SW 1271 (cell line): ENCODE data around the gene TIMM21.

Experiments used
- DNase-seq, 2 experiments: peaks; one replicate each; lab custom pipeline; 2025; lab: John Stamatoyannopoulos, UW

The TIMM21 gene

GRCh38 chr18:74191577-74191976 lies 43.3 kb downstream of the TIMM21 start:
- DNase-seq: no peak

DNA sequence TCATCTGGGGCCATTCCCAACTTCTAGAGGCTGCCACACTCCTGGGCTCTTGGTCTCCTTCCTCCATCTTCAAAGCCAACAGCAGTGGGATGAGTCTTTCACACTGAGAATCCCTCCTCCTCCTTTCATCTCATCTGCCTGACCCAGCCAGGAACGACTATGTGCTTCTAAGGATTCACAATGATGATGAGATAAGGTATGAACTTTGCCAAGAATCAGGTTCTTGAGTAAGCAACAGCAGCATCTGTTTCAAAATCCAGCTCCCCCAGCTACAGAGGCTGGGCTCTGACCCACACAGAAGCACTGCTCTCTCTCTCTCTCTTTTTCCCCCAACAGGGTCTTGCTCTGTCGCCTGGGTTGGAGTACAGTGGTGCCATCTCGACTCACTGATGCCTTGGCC lies 46.4 kb downstream of the TIMM21 start:
- no peak for DNase-seq

DNA sequence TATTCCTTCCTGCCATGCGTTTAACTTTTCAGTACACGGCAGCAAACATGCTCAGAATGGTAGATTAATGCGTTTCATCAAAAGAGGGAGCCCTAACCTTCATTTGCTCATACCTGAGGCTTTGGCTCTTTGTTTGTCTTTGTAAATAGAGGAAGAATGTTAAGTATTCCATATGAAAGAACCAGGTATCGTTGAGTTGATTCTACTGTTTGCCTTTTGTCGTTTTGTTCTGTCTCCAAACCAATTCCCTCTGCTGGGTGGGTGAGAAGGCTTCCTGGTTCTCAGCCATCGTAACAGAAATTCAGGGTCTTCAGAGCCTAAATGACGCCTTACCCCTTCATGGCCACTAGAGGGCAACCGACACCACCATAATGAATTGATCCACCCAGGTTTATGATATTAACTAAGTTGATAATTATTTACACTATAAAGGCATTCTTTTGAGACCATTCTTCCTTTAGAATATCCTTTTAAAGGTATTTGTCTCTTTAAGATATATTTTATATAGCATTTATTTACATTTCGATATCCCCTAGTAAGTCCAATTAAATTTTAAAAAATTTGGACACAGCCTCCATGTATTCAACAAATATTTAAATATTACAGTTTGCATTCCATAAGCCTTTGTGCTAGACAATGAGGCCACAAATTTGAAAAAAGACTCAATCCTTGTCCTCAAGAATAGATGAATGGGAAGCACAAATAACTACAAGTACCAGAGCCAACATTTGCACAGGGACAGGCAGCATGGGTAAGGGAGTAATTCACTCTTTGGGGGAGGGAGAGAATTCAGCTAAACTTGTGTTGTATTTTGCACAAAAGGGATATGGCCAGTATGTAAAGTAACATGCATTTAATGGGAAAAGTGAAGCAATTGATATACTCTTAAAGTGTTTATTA lies 48.1 kb downstream of the TIMM21 start:
- DNase-seq: peak; percentile 19 to 83

DNA sequence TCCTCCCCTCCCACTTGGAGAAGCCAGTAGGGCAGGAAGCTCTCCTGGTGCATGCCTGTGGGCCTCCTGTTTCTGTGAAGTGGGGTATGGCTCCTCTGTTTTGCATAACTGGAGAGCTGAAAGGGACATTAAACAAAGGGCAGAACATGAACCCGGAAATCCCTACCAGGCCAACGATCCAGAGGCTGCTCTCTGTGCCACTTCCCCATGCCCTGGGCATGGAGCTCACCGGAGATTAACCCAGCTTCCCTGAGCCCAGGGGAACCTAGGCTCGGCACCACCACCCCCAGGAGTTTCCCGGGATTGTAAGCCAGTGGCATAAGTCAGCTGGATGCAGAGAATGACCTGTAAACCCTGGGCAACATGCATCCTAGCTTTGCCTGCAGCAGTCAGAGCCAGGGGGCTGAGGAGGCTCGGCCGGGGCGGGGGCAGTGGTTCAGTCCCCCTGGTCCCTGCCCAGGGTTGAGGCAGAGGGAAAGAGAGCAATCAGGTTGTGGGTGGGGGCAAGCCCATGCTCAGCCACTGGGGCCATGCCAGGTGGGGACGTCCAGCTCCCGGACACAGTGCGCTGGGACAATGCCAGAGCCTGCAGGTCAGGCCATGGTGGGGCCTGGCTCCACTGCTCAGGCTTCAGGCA lies 49.5 kb downstream of the TIMM21 start:
- no peak for DNase-seq

DNA sequence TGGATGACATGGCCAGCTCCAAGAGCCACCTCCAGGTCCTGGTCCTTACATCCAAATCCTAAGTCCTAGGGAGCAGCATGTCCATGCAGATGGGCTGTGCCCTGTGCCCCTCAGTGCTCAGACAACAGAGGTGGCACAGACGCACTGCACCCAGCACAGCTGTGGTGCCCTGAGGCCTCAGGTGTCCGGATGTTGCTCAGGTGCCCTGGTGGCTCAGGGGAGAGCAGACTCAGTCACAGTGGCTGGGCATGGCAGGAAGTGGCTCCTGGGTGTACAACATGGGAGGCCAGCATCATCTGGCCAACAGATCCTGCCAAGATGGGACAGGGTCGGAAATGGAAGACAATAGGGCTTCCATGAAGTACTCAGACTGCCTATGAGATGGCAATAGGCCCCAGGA lies 50.1 kb downstream of the TIMM21 start:
- no peak for DNase-seq

DNA sequence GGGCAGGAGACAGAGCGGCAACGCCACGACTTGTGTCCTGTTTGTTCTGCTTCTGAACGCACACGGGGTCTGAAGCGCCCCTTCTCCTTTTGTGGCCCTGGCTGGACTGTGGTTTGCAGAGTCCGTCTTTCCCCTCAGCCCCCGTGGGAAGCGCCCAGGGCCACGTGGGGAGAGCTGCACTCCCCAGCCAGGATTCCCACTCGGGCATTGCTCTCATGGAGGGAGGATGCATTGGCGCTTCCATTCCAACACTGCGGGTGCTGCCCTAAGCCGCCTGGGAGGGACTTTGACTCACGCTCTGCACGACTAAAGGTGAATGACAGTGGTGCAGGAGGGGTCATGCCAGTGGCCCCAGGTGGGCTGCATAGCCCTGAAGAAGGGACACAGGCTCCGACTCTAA lies 52.5 kb downstream of the TIMM21 start:
- no peak for DNase-seq

GRCh38 chr18:74203811-74204210 lies 55.5 kb downstream of the TIMM21 start:
- no peak for DNase-seq

DNA sequence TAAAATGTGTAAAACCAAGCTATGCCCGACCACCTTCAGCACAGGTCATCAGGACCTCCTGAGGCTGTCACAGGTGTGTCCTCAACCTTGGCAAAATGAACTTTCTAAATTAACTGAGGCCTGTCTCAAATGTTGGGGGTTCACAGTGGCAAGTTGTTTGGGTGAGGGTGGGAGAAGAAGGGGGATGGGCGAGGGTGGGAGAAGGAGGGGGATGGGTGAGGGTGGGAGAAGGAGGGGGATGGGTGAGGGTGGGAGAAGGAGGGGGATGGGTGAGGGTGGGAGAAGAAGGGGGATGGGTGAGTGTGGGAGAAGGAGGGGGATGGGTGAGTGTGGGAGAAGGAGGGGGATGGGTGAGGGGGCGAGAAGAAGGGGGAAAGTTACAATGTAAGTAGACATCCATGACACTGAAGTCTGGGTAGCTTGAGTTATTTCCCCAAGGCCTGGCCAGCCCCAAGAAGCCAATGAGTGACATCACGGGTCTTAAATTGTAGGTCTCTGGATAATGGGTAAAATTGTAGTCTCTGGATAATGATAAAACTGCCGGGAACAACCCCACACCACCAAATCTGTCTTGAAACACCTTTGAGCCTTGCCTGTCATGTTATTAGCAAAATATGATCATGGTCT lies 56.3 kb downstream of the TIMM21 start:
- no peak for DNase-seq
